Stimulated activated CD4-positive, alpha-beta T cell treated with anti-CD3 and anti-CD28 coated beads, Interleukin-2, amount 100 ng/mL, for 48 hours (primary cell): ENCODE measurements around the gene NRARP.

ENCODE experiments used
- DNase-seq, 2 donors: peaks; one replicate each; pipeline ENCODE4 v3.0.0-alpha.2; 2020

NRARP gene

GRCh38 chr9:137310189-137311052 lies 8.3 kb upstream of the NRARP start:
- no peak for DNase-seq

GRCh38 chr9:137309368-137310188 lies 7.5 kb upstream of the NRARP start:
- DNase-seq = no peak

- DNase-seq = no peak
Measured at GRCh38 chr9:137308057-137308619, 6.1 kb upstream of the NRARP start.

DNA sequence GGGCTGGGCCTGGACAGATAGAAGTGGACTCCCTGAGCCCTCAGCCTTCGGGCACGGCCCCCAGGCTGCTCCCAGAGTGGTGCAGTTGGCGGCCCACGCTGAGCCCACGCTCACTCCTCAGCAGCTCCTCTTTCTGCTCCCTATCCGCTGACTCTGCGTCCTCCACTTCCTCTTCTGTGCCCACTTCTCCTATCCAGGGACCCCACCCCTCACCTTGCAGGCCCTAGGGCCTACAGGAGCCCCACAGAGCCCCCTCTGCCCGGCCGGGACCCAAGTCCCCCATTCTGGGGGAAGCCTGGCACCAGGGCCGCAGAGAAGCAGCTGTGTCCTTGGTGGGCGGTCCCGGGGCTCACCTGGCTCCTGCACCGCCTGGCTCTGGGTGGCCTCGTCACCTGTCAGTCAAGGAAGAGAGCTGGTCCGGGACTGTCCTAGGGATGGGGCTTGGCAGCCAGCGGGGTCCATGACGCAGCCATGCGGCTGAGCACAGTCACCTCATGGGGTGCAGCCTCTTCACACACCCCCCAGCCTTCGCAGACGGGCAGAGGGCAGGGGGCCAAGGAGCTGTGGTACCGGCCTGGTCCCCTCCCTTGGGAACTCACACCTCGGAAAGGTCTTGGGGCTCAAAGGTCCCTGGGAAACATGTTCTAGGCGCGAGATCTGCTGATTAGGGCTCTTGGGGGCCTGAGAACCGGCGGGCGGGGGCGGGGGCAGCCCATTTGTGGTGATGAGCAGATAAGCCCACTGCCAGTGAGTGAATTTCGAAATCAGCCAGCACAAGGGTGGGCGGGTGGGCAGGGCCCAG lies 5.4 kb upstream of the NRARP start:
- no peak for DNase-seq

DNA sequence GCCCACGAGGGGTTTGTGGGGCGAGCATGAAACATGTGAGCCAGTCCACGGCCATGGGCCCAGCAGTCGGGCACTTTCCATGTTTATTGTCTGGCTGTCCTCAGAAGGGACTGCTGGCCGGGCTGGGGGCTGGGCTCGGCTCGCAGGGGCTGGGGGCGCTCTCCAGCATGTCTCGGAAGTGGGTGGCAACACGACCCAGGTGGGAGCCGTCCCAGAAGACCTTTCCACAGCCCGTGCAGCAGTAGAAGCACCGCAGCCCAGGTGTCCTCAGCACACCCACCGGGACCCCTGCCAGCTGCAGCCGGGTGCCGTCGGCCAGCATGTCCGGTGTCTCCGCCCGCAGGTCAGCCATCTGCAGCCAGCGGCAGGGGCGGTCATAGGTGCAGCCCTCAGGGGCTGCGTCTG lies 4.8 kb upstream of the NRARP start:
- no peak for DNase-seq

- no peak for DNase-seq
Measured at GRCh38 chr9:137306066-137306849, 4.2 kb upstream of the NRARP start.

- no peak for DNase-seq
Measured at GRCh38 chr9:137305798-137306065, 3.7 kb upstream of the NRARP start.

GRCh38 chr9:137305060-137305797 lies 3.2 kb upstream of the NRARP start:
- DNase-seq = peak; percentile 49 to 63

- no peak for DNase-seq
Measured at GRCh38 chr9:137304383-137305059, 2.5 kb upstream of the NRARP start.

GRCh38 chr9:137303893-137304382 lies 1.9 kb upstream of the NRARP start:
- DNase-seq = no peak

- DNase-seq = no peak
Measured at GRCh38 chr9:137303151-137303892, 1.3 kb upstream of the NRARP start.

GRCh38 chr9:137302449-137303150 lies 529 bp upstream of the NRARP start:
- DNase-seq = peak in 1 of 2 donors; percentile 37

DNA sequence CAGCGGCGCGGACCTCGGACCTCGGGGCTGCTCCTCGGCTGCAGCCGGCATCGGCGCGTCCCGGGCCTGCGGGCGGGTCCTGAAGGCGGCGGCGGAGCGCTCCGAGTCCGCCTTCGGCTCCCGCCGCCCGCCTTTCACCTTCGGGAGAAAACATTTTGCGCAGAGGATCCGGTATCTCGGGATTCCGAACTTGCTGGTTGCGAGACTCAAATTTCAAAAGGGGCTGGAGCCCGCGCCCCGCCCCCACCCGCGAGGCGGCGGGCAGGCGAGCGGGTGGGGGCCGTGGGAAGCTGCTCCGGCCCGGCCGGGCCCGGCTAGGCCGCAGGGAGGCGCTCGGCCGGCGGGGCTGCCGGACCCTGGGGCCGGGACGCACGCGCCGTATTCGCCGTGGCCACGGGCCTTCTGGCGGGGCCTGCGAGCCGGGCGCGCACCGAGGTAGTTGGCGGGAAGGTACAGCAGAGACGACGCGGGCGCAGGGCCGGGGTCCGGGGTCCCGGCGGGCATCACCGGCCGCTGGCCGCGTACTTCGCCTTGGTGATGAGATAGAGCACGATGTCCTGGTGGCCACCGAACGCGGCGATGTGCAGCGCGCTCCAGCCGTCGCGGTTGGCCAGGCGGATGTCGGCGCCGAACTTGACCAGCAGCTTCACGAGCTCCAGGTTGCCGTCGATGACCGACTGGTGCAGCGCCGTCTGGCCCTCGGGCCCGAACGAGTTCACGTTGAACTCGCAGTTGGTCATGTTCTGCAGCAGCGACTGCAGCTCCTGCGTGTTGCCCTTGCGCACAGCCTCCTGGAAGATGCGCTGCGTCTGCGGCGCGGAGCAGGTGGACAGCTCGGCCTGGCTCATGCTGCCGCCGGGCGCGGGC lies 757 bp downstream of the NRARP start:
- DNase-seq = no peak

DNA sequence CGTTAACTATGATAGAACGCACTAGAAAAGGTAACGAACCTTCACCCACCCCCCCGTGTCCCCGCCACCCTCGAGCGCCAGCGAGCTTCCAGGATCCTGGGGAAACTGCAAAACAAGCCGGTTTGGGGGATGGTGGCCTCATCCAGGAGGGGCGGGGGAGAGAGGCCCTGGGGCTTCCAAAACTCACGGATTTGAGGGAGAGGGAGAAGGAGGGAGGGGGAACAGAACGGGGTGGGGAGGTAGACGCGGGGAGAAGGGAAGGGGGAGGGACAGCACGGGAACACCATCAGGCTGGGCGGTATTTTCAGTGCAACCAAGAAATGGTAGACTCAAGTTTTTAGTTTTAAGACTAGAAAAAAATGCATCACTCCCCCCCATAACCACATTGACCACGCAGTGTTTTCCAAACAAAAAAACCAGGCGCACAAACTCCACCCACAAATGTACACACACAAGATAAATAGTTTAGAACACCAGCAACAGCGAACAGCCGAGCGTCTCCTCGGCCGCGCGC lies 1.4 kb downstream of the NRARP start:
- no peak for DNase-seq

GRCh38 chr9:137299938-137300337 lies 2.1 kb downstream of the NRARP start:
- no peak for DNase-seq

DNA sequence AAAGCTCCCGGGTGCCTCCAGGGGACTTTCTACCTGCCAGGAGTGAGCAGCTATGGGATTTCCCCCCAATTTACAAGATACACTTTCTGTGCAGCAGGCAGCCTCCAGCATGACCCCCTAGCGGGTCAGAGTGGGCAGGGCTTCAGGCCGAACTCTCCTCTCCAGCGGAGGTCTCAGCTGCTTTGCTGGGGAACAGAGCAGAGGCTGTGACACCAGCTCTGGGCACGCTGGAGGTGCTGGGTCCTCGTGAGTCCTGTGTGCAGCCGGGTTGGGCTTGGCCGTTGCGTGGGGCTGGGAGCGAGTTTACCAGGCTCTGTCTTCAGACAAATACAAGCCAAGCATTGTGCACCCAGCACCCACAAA lies 2.9 kb downstream of the NRARP start:
- DNase-seq = no peak

GRCh38 chr9:137298401-137299202 lies 3.5 kb downstream of the NRARP start:
- no peak for DNase-seq
